Vagina (tissue), 2 donors: Measurements from ENCODE around the gene VPS26C. TPM values are rescaled to one million over a fixed set of nuclear protein-coding genes. Genes with fewer than 3 reads are reported as not detected.

ENCODE experiments used
- DNase-seq, 2 donors: peaks; one replicate each; pipeline ENCODE4 v3.0.0-alpha.2; 2017; ENCODE audit errors: extremely low spot score in 2 of 2
- H3K27ac ChIP-seq: fragments of 200-600 bp; sonication (generic); one replicate; pipeline ENCODE4 v1.5.1; 2019
- H3K27me3 ChIP-seq: fragments of 200-600 bp; sonication (generic); one replicate; pipeline ENCODE4 v1.5.1; 2019
- H3K36me3 ChIP-seq, 2 donors: fragments of 200-600 bp; sonication (generic); one replicate each; pipeline ENCODE4 v1.5.1; 2017 to 2019
- H3K4me1 ChIP-seq: fragments of 200-600 bp; sonication (generic); one replicate; pipeline ENCODE4 v1.5.1; 2019
- H3K4me3 ChIP-seq, 2 donors: fragments of 200-600 bp; sonication (generic); 1 replicate in 1 of 2; 2 replicates in 1 of 2; pipeline ENCODE4 v1.5.1; 2016 to 2019
- H3K9me3 ChIP-seq: fragments of 200-600 bp; sonication (generic); one replicate; pipeline ENCODE4 v1.5.1; 2019
- POLR2A ChIP-seq, 2 donors: fragments of 450-650 bp; IDR thresholded peaks; one replicate each; pipeline ENCODE4 v1.6.1; 2017; ENCODE audit warnings: antibody characterized with exemption in 2 of 2, mild to moderate bottlenecking in 2 of 2, moderate library complexity in 2 of 2
- POLR2AphosphoS5 ChIP-seq, 2 donors: sonication (generic); formaldehyde crosslinking; IDR thresholded peaks; one replicate each; pipeline ENCODE4 v1.9.0; 2017; ENCODE audit warnings: antibody characterized with exemption in 2 of 2, mild to moderate bottlenecking in 2 of 2, low read depth in 1 of 2; ENCODE audit not compliant: insufficient read depth in 1 of 2
- intact Hi-C: fragments of 100-400 bp; cut with DNase I; formaldehyde crosslinking; loops from one replicate; pipeline ENCODE4 v1.15.1; 2023
- total RNA-seq: library from RNA; depleted of rRNA; stranded (reverse); fragments of >200 nt; gene quantifications from one replicate; pipeline ENCODE4 v1.2.3, GENCODE V29; 2016
- TF ChIP-seq, protein P1 (sequence below), 3 experiments: fragments of 450-650 bp in 2 of 3; fragments of 200-600 bp in 1 of 3; sonication (generic) in 1 of 3; IDR thresholded peaks; one replicate each; pipeline ENCODE4 v1.5.1; 2017 to 2019; ENCODE audit warnings: antibody characterized with exemption in 3 of 3, mild to moderate bottlenecking in 2 of 3, moderate library complexity in 2 of 3

VPS26C gene
- total RNA-seq, 1 donor from 2014 or later, result 49.6 TPM

DNA sequence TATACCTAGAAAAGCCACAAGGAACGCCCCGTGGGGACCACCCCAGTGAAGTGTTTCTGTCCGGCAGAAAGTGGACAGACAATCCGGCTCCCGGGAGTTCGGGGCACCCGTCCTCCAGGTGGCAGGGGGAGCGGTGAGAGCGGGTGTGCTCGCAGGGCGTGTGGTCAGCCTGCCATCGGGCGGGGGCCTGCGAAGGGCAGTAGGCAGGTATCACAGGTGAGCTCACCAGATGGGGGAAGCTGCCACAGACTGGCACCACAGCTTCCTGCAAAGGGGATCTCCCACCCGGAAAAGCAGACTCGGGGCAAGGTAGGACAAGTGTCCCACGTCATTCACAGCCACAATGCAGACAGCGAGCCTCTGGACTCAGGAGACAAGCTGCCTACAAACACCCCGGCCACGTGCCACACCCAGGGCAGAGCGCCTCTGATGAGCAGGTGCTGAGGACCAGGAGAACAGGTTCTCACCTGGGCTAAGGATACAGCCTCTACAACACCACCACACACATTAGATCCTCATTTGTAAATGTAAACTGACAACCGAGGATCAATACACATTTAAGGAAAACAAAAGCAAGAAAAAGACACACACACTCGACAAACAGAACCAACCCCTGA lies 36.4 kb downstream of the VPS26C start:
- Histone ChIP-seq H3K27ac (no peak overlapping the region), H3K36me3 (peaks cover 0 to 77% of the 10 kb centered on the region in 2 donors), H3K4me1 (no peaks in the 10 kb centered on the region), H3K9me3 (no peaks in the 10 kb centered on the region), H3K27me3 (no peaks in the 10 kb centered on the region), H3K4me3 (no peak overlapping the region)
- intact Hi-C loops, result no loop called here
- TF ChIP-seq POLR2A (IDR thresholded peaks at IDR 0.05) (no peak), POLR2AphosphoS5 (IDR thresholded peaks at IDR 0.05; ENCODE audit: insufficient read depth in 1 of 2, low read depth in 1 of 2) (no peak)
- TF ChIP-seq, protein P1, sequence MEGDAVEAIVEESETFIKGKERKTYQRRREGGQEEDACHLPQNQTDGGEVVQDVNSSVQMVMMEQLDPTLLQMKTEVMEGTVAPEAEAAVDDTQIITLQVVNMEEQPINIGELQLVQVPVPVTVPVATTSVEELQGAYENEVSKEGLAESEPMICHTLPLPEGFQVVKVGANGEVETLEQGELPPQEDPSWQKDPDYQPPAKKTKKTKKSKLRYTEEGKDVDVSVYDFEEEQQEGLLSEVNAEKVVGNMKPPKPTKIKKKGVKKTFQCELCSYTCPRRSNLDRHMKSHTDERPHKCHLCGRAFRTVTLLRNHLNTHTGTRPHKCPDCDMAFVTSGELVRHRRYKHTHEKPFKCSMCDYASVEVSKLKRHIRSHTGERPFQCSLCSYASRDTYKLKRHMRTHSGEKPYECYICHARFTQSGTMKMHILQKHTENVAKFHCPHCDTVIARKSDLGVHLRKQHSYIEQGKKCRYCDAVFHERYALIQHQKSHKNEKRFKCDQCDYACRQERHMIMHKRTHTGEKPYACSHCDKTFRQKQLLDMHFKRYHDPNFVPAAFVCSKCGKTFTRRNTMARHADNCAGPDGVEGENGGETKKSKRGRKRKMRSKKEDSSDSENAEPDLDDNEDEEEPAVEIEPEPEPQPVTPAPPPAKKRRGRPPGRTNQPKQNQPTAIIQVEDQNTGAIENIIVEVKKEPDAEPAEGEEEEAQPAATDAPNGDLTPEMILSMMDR (IDR thresholded peaks at IDR 0.05), result no peak
- DNase-seq, result peak in 1 of 2 donors; percentile 91

DNA sequence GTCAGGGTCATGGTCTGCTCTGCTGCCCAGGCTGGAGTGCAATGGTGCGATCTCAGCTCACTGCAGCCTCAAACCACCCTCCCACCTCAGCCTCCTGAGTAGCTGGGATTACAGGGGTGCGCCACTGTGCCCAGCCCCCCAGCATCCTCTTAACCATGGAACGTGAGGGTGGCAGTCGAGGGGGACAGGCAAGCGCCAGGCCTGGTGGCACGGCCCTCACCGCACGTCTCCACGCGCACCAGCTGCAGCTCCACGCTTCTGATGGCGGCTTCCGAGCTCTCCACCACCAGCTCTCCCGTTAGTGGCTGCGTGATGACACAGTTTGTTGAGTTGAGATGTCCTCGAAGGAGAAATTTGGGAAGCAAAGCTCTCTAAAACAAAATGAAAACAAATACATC lies 39.1 kb downstream of the VPS26C start:
- peak in 1 of 2 donors; percentile 47 for DNase-seq
- H3K4me3 ChIP-seq, result no peak overlapping the region
- H3K27ac ChIP-seq, result no peak overlapping the region
- TF ChIP-seq, protein P1 (IDR thresholded peaks at IDR 0.05), result no peak
- TF ChIP-seq POLR2AphosphoS5 (IDR thresholded peaks at IDR 0.05; ENCODE audit: insufficient read depth in 1 of 2, low read depth in 1 of 2) (no peak), POLR2A (IDR thresholded peaks at IDR 0.05) (no peak)
- H3K4me1 ChIP-seq, result no peaks in the 10 kb centered on the region
- intact Hi-C loops, result no loop called here
- H3K36me3 ChIP-seq, result peaks cover 0 to 87% of the 10 kb centered on the region in 2 donors
- no peaks in the 10 kb centered on the region for H3K9me3 ChIP-seq
- no peaks in the 10 kb centered on the region for H3K27me3 ChIP-seq

- Histone ChIP-seq H3K9me3 (no peaks in the 10 kb centered on the region), H3K4me3 (no peak overlapping the region), H3K4me1 (no peaks in the 10 kb centered on the region), H3K27ac (no peak overlapping the region), H3K36me3 (peaks cover 0 to 80% of the 10 kb centered on the region in 2 donors), H3K27me3 (no peaks in the 10 kb centered on the region)
- DNase-seq, result peak in 1 of 2 donors; percentile 64
- TF ChIP-seq POLR2A (IDR thresholded peaks at IDR 0.05) (no peak), POLR2AphosphoS5 (IDR thresholded peaks at IDR 0.05; ENCODE audit: insufficient read depth in 1 of 2, low read depth in 1 of 2) (no peak)
- TF ChIP-seq, protein P1 (IDR thresholded peaks at IDR 0.05), result no peak
- intact Hi-C loops, result no loop called here
Observed at GRCh38 chr21:37227071-37228002, 39.8 kb downstream of the VPS26C start.

DNA sequence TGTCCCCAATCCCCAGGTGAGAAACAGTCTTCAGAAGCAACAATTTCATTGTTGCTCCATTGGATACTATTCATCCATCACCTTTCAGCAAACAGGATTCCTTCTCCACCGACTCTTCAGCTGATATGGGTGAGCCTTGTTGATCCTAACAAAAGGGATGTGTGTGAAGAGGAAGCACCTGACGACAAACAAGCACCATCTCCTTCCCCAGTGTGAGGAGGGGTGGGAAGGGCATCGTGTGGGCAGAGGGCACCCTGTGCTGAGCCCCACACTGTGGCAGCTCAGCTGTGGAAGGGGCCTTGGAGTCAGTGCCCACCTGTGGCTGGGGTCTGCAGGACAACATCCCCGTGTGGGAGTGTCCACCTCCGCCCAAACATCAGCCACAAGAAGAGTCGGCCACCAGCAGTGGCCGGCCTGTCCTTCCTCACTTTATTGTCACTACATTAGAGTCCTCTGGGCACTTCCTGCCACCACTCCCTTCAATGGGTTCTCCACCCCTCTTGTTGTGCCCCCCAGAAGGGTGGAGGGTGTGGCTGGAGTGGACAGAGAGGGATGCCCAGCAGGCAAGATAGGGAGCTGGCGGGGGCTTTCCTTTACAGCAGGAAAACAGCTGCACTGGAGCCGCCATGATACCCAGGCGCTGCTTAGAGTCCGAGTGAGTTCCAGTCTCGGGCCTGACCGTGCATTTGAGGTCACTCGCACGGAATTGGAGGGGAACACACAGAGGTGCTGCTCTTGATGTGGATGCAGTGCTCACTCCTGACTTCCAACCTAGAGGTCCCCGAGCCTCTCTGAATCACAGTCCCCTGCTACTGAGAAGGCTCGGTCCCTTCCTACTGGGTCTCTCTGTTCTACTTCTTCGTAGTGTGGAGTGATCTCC lies 40.9 kb downstream of the VPS26C start:
- intact Hi-C loops, result no loop called here
- H3K4me3 ChIP-seq, result no peak overlapping the region
- H3K27ac ChIP-seq, result no peak overlapping the region
- H3K4me1 ChIP-seq, result peaks cover 3% of the 10 kb centered on the region
- peaks cover 0 to 69% of the 10 kb centered on the region in 2 donors for H3K36me3 ChIP-seq
- peak in 1 of 2 donors; percentile 75 for DNase-seq
- no peaks in the 10 kb centered on the region for H3K9me3 ChIP-seq
- H3K27me3 ChIP-seq, result no peaks in the 10 kb centered on the region
- TF ChIP-seq POLR2AphosphoS5 (IDR thresholded peaks at IDR 0.05; ENCODE audit: insufficient read depth in 1 of 2, low read depth in 1 of 2) (no peak), POLR2A (IDR thresholded peaks at IDR 0.05) (no peak)
- TF ChIP-seq, protein P1 (IDR thresholded peaks at IDR 0.05), result no peak
